HG03135 (cell line): ENCODE data around the gene PTPRN2.
"Not testable (repeated sequence)": the region's sequence is repeated elsewhere in the genome, so short reads cannot be mapped to it uniquely, and the experiment has no call there.

Experiments used
- ATAC-seq: cut with Tn5 transposase; IDR thresholded peaks from one replicate; pipeline ENCODE4 v1.9.1; 2021; ENCODE audit warnings: mild to moderate bottlenecking, moderate library complexity; ENCODE audit not compliant: unreplicated experiment

The PTPRN2 gene

GRCh38 chr7:158167373-158167772 lies 420.2 kb downstream of the PTPRN2 start:
- no peak for ATAC-seq

- ATAC-seq = no peak
Measured at GRCh38 chr7:158166386-158167340, 421.0 kb downstream of the PTPRN2 start.

GRCh38 chr7:158165711-158166110 lies 421.9 kb downstream of the PTPRN2 start:
- ATAC-seq = no peak

- no peak for ATAC-seq
Measured at GRCh38 chr7:158164101-158165095, 423.2 kb downstream of the PTPRN2 start.

- no peak for ATAC-seq
Measured at GRCh38 chr7:158161194-158161593, 426.4 kb downstream of the PTPRN2 start.

GRCh38 chr7:158160199-158160598 lies 427.4 kb downstream of the PTPRN2 start:
- ATAC-seq = no peak

GRCh38 chr7:158157460-158157859 lies 430.2 kb downstream of the PTPRN2 start:
- no peak for ATAC-seq

- not testable (repeated sequence) for ATAC-seq
Measured at GRCh38 chr7:158151273-158151672, 436.4 kb downstream of the PTPRN2 start.

- ATAC-seq = no peak
Measured at GRCh38 chr7:158150234-158150633, 437.4 kb downstream of the PTPRN2 start.

GRCh38 chr7:158147431-158147830 lies 440.2 kb downstream of the PTPRN2 start:
- not testable (repeated sequence) for ATAC-seq

GRCh38 chr7:158145370-158145769 lies 442.3 kb downstream of the PTPRN2 start:
- ATAC-seq = no peak

GRCh38 chr7:158143196-158144120 lies 444.2 kb downstream of the PTPRN2 start:
- no peak for ATAC-seq

- ATAC-seq = no peak
Measured at GRCh38 chr7:158142657-158143056, 445.0 kb downstream of the PTPRN2 start.

GRCh38 chr7:158141806-158142518 lies 445.7 kb downstream of the PTPRN2 start:
- no peak for ATAC-seq

GRCh38 chr7:158141221-158141582 lies 446.4 kb downstream of the PTPRN2 start:
- no peak for ATAC-seq

GRCh38 chr7:158140538-158141220 lies 446.9 kb downstream of the PTPRN2 start:
- ATAC-seq = no peak

- ATAC-seq = no peak
Measured at GRCh38 chr7:158139499-158139898, 448.1 kb downstream of the PTPRN2 start.

- no peak for ATAC-seq
Measured at GRCh38 chr7:158138329-158138597, 449.4 kb downstream of the PTPRN2 start.
